HCT116 (cell line): ENCODE data around the gene PLCB4.

Experiments used
- CTCF ChIP-seq, 3 experiments: fragments of 200-600 bp in 1 of 3; sonication (generic) in 1 of 3; IDR thresholded peaks in 2 of 3; conservative IDR thresholded peaks in 1 of 3; 2 replicates each; pipeline ENCODE4 v1.5.1; 2012 to 2017; ENCODE audit warnings: low read depth in 2 of 3, low read length in 2 of 3, antibody characterized with exemption in 1 of 3, borderline replicate concordance in 1 of 3, control low read depth in 1 of 3, mild to moderate bottlenecking in 1 of 3, mixed read lengths in 1 of 3, mixed run types in 1 of 3, moderate library complexity in 1 of 3; ENCODE audit not compliant: insufficient read depth in 1 of 3
- EZH2 ChIP-seq: fragments of 200-600 bp; sonication (generic); IDR thresholded peaks from 2 replicates; pipeline ENCODE4 v1.6.1; 2017; ENCODE audit warnings: antibody characterized with exemption, mixed run types
- ZFX ChIP-seq: fragments of 450-650 bp; IDR thresholded peaks from 2 replicates; pipeline ENCODE4 v1.6.1; 2017

GRCh38 chr20:9025011-9025410, 43.9 kb upstream of the PLCB4 start:
- TF ChIP-seq EZH2 (no peak), CTCF (IDR thresholded peaks at IDR 0.05 in 2 of 3, conservative IDR thresholded peaks at IDR 0.05 in 1 of 3; ENCODE audit: borderline replicate concordance in 1 of 3, insufficient read depth in 1 of 3, low read depth in 2 of 3, low read length in 2 of 3) (no peak), ZFX (no peak)
